ENCODE results near the gene DHRS7B. TPM values are rescaled to one million over a fixed set of nuclear protein-coding genes. Genes with fewer than 3 reads are reported as not detected.
A peak's percentile ranks its signal among the peaks of the same experiment; 100 is the strongest.

Gene DHRS7B
- total RNA-seq, 1 experiment from 2014 or later = 30.0 TPM

DNA sequence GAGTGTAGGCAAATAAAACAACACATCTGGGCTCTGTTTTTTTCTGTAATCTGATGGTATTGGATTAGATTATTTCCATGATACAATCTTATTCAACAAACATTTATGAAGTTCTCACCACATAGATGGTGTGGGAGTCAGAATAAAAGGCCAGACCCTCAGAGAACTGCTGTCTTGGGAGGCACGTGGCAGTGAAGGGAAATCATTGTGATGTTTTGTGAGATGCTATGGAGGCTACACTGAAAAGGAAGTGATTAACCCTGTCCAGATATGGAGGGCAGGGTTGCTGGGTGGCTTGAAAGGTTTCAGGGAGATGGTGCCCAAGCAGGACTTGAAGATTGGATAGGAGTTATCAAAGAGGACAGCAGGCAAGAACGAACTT is 35.6 kb downstream of the DHRS7B start:
- intact Hi-C loops (cut with micrococcal nuclease; ENCODE audit: unreplicated experiment) = no loop called here
- H3K27me3 Mint-ChIP-seq (ENCODE audit: insufficient read depth, unreplicated experiment) = no peaks in the 10 kb centered on the region
- Histone ChIP-seq H3K36me3 (ENCODE audit: control insufficient read depth, insufficient read depth, low read length) (no peaks in the 10 kb centered on the region; the same call in 1 of the 2 replicates), H3K4me1 (peaks cover 12% of the 10 kb centered on the region), H3K27me3 (replicated peaks; ENCODE audit: control insufficient read depth, insufficient read depth, low read length) (no peaks in the 10 kb centered on the region), H3K4me3 (ENCODE audit: low read depth, low read length) (no peak overlapping the region), H3K9me3 (no peaks in the 10 kb centered on the region)
- no TSS peak for BruUV-seq (replicated peaks)
- no peak for TF ChIP-seq CTCF (IDR thresholded peaks at IDR 0.05; ENCODE audit: insufficient read depth in 1 of 2, low read depth in 1 of 2, low read length in 1 of 2, severe bottlenecking in 1 of 2, unreplicated experiment in 1 of 2)
- no peaks in the 10 kb centered on the region for H3K36me3 Mint-ChIP-seq (ENCODE audit: insufficient read depth, unreplicated experiment)
- CTCF ChIA-PET = interaction anchor here (0.7 kb wide), 1 partner anchor 43 kb away, joined by 3 read pairs; no protein-coding TSS in a partner anchor
- no peaks in the 10 kb centered on the region for H3K9me3 Mint-ChIP-seq (ENCODE audit: unreplicated experiment)
- peak overlapping the region; percentile 56 for H3K27ac Mint-ChIP-seq (ENCODE audit: unreplicated experiment)
- no peak for DNase-seq
- POLR2A ChIA-PET = no interaction called here
- H3K4me3 Mint-ChIP-seq (ENCODE audit: unreplicated experiment) = no peak overlapping the region
- peaks cover 17% of the 10 kb centered on the region for H3K4me1 Mint-ChIP-seq (ENCODE audit: low read depth, unreplicated experiment)

GRCh38 chr17:21163101-21163500 is 36.3 kb downstream of the DHRS7B start:
- no peak overlapping the region for H3K4me3 Mint-ChIP-seq (ENCODE audit: unreplicated experiment)

GRCh38 chr17:21164216-21164615 is 37.5 kb downstream of the DHRS7B start:
- TF ChIP-seq CTCF (IDR thresholded peaks at IDR 0.05; ENCODE audit: insufficient read depth in 1 of 2, low read depth in 1 of 2, low read length in 1 of 2, severe bottlenecking in 1 of 2, unreplicated experiment in 1 of 2) = no peak
- Histone ChIP-seq H3K4me3 (ENCODE audit: low read depth, low read length) (no peak overlapping the region), H3K9me3 (no peaks in the 10 kb centered on the region), H3K36me3 (ENCODE audit: control insufficient read depth, insufficient read depth, low read length) (no peaks in the 10 kb centered on the region; the same call in 1 of the 2 replicates), H3K4me1 (peaks cover 12% of the 10 kb centered on the region), H3K27me3 (replicated peaks; ENCODE audit: control insufficient read depth, insufficient read depth, low read length) (no peaks in the 10 kb centered on the region)
- ChIA-PET POLR2A (no interaction called here), CTCF (interaction anchor here (0.6 kb wide), 1 partner anchor 40 kb away, joined by 6 read pairs; no protein-coding TSS in a partner anchor)
- Mint-ChIP-seq H3K27ac (ENCODE audit: unreplicated experiment) (no peak overlapping the region), H3K4me3 (ENCODE audit: unreplicated experiment) (no peak overlapping the region), H3K4me1 (ENCODE audit: low read depth, unreplicated experiment) (peaks cover 17% of the 10 kb centered on the region), H3K9me3 (ENCODE audit: unreplicated experiment) (no peaks in the 10 kb centered on the region), H3K27me3 (ENCODE audit: insufficient read depth, unreplicated experiment) (no peaks in the 10 kb centered on the region), H3K36me3 (ENCODE audit: insufficient read depth, unreplicated experiment) (no peaks in the 10 kb centered on the region)
- intact Hi-C loops (cut with micrococcal nuclease; ENCODE audit: unreplicated experiment) = no loop called here
- BruUV-seq (replicated peaks) = no TSS peak
- no peak for DNase-seq

More at GRCh38 chr17:21163101-21163500, 36.3 kb downstream of the DHRS7B start:
- H3K4me1 ChIP-seq = peaks cover 12% of the 10 kb centered on the region
- intact Hi-C loops (cut with micrococcal nuclease; ENCODE audit: unreplicated experiment) = no loop called here
- BruUV-seq (replicated peaks) = no TSS peak
- Mint-ChIP-seq H3K27ac (ENCODE audit: unreplicated experiment) (no peak overlapping the region), H3K9me3 (ENCODE audit: unreplicated experiment) (no peaks in the 10 kb centered on the region), H3K4me1 (ENCODE audit: low read depth, unreplicated experiment) (peaks cover 17% of the 10 kb centered on the region), H3K36me3 (ENCODE audit: insufficient read depth, unreplicated experiment) (no peaks in the 10 kb centered on the region), H3K27me3 (ENCODE audit: insufficient read depth, unreplicated experiment) (no peaks in the 10 kb centered on the region)
- H3K27me3 ChIP-seq (replicated peaks; ENCODE audit: control insufficient read depth, insufficient read depth, low read length) = no peaks in the 10 kb centered on the region
- ChIA-PET CTCF (interaction anchor here (0.7 kb wide), 1 partner anchor 43 kb away, joined by 3 read pairs; no protein-coding TSS in a partner anchor), POLR2A (no interaction called here)
- no peak for DNase-seq
- no peak overlapping the region for H3K4me3 ChIP-seq (ENCODE audit: low read depth, low read length)
- no peaks in the 10 kb centered on the region; the same call in 1 of the 2 replicates for H3K36me3 ChIP-seq (ENCODE audit: control insufficient read depth, insufficient read depth, low read length)
- no peak for TF ChIP-seq CTCF (IDR thresholded peaks at IDR 0.05; ENCODE audit: insufficient read depth in 1 of 2, low read depth in 1 of 2, low read length in 1 of 2, severe bottlenecking in 1 of 2, unreplicated experiment in 1 of 2)
- no peaks in the 10 kb centered on the region for H3K9me3 ChIP-seq
